GM19023 (cell line): Measurements from ENCODE around the gene TRIM4.

Source experiments
- ATAC-seq: cut with Tn5 transposase; IDR thresholded peaks from one replicate; pipeline ENCODE4 v1.9.1; 2021; ENCODE audit warnings: mild to moderate bottlenecking, moderate library complexity; ENCODE audit not compliant: unreplicated experiment

The TRIM4 gene

DNA sequence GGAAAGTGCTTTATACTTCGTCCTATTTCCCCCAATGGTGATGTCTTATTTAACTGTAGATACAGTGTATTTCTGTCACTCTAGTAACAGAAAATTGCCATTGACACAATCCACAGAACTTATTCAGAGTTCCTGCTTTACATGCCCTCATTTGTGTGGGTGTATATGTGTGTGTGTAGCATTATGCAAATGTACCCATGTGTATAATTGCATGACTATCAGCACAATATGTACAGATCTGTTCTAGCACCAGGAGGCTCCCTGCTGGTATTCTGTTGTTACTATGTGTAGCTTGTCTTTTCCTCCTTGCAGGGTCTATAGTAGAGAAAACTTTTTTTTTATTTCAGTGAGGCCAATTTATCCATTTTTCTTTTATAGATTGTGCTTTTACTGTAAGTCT, 75.0 kb downstream of the TRIM4 start:
- no peak for ATAC-seq

- no peak for ATAC-seq
Measured at GRCh38 chr7:99843808-99844207, 75.5 kb downstream of the TRIM4 start.

DNA sequence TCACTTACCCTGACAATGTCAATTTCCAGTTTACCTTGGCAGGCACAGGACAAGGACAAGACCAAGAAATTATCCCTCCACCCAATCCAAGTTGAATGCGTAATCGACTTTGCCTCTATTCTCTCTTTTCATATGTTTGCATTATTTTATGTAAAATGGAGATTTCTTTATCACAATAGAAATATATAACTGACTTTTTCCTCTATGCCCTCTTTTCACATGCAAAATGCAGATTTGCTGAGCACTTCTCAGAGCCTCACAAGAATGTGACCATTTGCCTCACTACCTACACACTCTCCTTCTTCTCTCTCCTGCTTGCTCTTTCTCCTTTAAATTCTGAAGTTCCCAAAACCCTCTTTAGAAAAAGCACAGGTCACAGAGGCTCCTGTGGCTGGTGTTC, 76.4 kb downstream of the TRIM4 start:
- no peak for ATAC-seq
